ENCODE results near the gene GFI1.
"Not testable (repeated sequence)": the region's sequence is repeated elsewhere in the genome, so short reads cannot be mapped to it uniquely, and the experiment has no call there.

The GFI1 gene

DNA sequence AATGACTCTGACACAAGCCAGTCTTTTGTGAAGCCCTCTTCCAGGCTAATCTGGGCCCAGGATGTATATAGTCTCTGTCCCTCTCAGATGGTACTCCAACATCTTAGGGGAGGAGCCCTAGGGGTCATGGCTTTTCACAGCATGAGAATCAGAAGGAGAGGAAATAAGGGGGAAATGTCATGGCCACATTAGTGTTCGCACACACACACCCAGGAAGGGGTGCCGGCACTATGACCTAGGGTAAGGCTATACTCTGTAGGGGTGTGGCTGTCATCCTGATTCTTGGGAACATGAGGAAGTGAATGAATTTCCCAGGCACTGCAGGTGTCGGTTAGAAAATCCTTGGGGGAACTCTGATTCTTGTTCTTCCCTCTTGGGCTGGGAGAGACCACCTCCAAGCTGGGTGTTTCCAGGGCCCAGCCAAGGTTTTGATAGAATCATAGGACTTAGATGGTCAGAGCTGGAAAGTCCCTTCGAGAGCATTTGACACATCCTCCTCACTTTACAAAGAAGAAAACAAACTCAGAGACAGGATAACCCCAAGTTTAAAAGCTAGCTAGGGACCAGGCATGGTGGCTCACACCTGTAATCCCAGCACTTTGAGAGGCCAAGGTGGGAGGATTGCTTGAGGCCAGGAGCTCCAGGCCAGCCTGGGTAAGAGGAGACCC is 22.0 kb downstream of the GFI1 start:
- no peak for DNase-seq (ENCODE audit: low spot score)

DNA sequence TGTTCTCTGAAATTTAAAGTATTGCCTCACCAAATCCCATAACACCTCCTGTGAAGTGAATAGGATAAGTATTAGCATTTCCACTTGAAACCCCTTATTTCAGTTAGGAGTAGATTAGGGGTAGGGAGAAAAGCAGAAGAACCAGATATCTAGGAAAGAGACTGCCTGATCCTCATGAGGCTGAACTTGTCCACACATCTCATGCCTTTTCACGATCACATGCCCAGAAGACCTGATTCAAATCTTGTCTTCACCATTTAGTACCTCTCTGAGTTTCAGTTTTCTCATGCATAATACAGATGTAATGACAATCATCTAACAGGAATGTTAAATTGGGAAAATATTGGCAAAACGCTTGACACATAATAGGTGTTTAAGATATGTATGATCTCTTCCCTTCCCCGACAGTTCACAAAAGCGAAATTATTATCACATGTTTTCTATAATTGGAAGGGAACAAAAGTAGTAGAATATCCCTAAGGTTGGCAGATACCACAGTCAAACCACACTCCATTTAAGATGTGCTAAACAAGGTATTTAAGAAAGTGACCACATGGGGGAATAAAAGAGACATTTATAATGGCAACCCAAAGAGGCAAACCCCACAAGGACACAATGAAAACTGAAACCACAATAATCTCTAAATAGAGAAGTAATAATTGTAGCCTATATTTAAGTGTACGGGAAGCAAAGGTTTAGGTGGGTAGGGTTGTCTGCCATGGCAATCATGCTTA is 25.2 kb downstream of the GFI1 start:
- DNase-seq (ENCODE audit: low spot score), result no peak

DNA sequence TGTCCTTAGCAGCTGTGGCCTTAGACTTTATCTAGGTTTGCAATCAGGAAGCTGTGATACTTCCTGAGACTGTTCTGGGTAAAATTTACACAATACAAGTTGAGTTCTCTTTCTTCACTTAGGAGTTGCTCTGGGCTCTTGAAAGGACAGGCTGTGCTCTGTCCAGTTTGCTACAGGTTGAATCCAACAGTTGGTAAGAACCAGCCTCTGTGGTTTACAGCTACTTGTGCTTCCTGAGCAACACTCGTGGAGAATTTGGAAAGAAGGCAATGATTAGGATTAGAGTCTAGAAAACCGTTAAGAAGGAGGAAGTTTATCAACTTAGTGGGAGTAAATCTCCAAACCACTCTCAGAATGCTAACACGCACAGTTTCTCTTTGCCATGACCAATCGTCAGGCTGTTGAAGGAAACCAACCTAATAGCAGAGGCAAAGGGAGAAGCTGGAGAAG is 26.8 kb downstream of the GFI1 start:
- no peak for DNase-seq (ENCODE audit: low spot score)

DNA sequence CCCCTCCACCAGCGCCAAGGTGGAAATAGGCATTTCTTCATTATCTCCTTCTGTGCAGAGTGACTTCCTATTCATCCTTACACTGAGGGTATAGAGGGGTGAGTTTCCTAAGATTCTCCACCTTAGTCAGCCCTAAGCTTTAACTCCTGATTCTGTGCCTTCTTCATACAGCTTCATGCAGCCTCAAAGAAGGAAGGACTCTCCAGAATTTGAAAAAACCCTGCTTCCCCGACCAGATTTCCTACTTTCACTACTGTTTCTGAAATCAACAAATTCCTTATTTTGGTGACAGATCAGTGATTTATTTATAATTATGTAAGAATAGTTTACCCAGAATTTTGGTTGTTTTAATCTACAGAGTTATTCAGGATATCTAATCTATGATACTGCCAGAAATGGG is 28.6 kb downstream of the GFI1 start:
- no peak for DNase-seq (ENCODE audit: low spot score)

DNA sequence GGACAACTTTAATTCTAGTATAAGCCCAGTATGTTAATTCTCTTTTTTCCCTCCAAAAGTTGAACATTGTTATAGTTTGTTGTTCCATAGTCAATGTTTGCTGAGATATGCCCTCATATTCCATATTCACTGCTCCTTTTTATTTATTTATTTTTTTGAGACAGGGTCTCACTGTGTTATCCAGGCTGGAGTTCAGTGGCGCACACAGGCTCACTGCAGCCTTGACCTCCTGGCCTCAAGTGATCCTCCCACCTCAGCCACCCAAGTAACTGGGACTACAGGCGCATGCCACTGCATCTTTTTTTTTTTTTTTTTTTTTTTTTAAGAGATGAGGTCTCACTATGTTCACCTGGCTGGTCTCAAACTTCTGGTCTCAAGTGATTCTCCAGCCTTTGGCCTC is 38.7 kb downstream of the GFI1 start:
- no peak for DNase-seq (ENCODE audit: low spot score)

DNA sequence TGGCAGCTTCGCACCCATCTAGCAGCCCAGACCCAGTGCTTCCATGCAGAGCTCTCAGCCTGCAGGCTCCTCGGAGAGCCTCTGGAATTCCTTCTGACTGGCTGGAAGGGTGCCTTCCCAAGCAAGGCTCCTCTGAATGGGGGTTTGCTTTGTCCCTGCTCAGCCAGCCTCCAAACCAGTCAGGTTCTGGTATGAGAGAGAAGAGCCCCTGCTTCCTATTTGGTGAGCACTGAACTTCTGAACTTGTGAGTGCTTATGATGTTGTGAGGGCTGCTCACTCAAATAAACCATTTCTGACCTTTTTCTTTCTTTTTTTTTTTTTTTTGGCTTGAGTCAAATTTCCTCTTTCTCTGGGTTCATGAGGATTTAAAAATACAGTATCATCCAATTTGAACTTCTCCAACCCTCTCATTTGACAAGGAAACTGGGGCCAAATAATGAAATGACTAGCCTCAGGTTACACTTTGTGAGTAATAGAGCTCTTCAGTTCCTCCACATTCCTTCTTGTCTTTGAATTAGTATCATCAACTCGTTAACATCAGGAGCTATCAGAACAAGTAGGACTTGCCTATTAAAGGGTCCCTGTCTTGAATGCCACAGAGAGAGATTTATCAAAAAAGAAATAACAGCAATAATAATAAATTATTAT is 39.6 kb downstream of the GFI1 start:
- no peak for DNase-seq (ENCODE audit: low spot score)

DNA sequence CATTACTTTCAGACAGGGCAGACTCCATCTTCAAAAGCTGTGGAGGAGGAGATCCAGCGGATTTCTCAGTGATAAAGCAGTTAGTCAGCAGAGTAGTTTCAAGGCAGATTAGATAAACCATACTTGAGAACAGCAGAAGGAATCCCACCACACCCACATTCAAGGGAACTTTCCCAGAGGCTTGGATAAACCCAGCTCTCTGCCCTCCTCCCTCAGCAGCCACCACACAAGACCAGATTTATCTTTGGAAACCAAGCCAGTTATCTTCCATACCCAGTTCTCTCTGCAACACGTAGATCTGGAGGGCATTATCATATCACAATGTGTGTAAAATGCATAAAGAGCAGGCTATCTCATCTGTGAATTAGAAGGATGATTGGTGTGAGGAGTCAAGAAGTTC is 40.2 kb downstream of the GFI1 start:
- peak; percentile 29 for DNase-seq (ENCODE audit: low spot score)

DNA sequence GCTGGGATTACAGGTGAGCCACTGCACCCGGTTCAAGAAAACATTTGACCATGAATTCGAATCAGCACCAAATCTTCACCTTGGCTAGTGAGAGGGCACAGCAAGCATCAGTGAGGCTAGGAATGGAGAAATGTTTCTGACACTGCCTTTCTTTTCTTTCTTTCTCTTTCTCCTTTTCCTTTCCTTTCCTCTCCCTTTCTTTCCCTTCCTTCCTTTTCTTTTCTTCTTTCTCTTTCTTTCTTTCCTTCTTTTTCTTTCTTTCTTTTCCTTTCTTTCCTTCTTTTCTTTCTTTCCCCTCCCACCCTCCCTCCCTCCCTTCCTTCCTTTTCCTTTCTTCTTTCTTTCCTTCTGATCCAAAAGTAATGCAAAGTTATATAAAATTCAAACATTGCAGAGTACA is 40.9 kb downstream of the GFI1 start:
- DNase-seq (ENCODE audit: low spot score), result no peak

DNA sequence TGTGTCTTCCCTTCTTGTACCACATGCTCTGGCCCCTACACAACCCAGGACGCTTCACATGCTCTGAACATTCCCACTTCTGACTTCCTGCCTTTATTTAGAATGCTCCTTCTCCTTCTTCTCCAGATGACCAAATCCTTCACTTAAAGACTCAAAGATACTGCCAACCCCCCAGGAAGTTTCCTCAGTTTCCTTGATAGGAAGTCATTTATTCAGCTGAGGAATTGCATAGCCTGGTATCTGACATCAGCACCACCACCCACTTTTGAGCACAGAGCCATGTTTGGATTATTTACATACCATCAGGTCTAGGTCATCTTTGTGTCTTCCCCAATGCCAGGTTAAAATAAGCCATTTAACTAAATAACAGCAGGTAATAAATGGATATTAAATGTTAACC is 42.4 kb downstream of the GFI1 start:
- peak; percentile 45 for DNase-seq (ENCODE audit: low spot score)

DNA sequence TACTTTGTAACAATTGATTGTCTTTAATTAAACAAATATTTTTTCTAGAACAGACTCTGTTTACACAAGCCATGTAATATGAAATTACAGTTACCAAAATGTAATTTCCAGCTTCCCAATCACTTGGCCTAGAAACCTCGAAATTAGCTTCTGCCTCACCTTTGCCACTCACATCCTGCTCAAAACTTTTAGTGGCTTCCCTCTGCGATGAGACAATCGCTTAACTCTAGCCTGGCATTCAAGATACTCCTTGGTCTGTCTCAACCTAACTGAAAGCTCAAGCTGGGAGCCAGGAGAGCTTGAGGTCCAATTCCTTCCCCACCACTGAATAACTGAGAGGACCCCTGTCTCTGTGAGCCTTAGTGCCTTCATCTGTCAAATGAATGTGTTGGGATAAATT is 42.8 kb downstream of the GFI1 start:
- no peak for DNase-seq (ENCODE audit: low spot score)

DNA sequence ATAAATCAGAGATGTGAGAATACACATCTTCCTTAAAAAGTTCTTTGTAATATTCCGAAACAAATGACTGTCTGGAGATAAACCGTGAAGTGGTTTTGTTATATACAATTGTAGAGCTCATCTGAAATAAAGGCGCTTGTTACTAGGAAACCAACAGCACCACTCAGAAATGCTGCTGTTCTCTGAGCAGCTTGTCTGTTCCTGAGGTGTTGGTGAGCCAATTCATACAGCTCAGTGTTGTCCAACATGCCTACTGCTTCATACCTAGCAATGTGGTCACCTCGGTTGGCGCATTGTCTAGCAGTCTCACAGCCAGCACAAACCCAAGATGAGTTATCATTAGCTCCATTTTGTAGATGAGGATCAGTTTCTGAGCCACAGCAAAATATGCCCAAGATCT is 44.4 kb downstream of the GFI1 start:
- DNase-seq (ENCODE audit: low spot score), result no peak

DNA sequence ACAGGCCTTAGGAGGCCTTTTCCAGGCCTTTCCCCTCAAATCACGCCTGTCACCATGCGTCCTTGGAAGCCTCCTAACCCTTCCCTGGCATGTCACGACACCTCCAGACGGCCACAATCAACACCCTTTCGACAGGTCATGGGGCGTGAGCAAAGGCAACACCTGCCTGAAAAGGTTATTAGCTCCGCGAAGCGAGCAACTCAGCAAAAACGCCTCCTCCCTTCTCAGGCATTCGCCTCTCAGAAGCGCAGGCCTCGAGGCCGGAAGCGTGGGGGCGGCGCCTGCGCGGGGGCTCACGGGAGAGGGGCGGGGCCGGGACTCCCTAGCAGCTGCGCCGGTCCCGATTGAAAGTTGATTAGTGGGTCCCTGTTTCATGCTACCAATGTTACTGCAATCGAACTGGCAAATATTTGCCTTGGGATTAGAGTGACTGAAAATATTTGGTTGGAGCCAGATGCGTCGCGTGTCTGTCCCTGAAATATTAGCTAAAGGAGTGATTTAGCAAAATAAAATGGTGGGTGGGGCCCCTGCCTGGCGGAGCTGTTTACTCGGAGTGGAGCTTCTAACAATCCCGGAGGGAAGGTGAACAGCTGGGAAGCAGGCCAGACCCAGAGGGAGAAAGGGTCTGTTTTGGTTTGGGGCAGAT is 44.9 kb downstream of the GFI1 start:
- DNase-seq (ENCODE audit: low spot score), result no peak

DNA sequence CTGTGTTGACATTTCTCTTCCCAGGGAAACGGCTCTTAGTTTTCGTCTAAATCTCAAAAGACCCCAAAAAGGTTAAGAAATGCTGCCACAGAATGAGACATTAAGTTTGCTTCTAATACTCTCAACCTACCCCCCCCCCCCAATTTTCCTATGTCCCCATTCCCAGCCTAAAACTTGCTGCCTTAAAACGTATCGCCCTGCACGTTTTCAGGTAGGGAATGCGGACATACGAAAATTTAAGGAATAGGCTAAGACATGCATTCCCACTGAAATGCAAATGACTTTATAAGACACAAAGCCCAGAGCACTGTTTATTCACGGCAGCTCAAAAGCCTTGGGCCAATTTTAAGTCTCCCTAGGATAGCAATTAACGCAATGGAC is 45.4 kb downstream of the GFI1 start:
- DNase-seq (ENCODE audit: low spot score), result no peak

DNA sequence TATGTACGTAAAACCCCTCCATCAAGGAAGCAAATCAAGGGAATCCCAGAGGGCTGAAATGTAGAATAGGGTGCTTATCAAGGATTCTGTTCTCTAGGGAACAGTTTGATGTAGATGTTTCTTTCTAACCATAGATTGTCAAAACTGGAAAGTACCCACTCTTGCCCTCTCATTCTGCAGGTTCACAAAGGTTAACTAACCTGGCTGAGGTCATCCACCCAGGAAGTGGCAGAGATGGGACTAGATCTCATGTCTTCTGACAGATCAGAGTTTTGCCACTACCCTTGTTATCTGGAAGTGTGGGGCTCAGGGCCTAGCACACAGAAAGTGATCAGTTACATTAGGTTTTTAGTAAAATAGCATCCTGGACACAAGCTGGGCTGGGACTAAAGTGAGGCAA is 47.4 kb downstream of the GFI1 start:
- DNase-seq (ENCODE audit: low spot score), result no peak

DNA sequence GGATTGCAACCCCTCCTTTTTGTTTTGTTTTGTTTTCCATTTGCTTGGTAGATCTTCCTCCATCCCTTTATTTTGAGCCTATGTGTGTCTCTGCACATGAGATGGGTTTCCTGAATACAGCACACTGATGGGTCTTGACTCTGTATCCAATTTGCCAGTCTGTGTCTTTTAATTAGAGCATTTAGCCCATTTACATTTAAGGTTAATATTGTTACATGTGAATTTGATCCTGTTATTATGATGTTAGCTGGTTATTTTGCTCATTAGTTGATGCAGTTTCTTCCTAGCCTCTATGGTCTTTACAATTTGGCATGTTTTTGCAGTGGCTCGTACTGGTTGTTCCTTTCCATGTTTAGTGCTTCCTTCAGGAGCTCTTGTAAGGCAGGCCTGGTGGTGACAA is 52.2 kb downstream of the GFI1 start:
- DNase-seq (ENCODE audit: low spot score), result not testable (repeated sequence)

DNA sequence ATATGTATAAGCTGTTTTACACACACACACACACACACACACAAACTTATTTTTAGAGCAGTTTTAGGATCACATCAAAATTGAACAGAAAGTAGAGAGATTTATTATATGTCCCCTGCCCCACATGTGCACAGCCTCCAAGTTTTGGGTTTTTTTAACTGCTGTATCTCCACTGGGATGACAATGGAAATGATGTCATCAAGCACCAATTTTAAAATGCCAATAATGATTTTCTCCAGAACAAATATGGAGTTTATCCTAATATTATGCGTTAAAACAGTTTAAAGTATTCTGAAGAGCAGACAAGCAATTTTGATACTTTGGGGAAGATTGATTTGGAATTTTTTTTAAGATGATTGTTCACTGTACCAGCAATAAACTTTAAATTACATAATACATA is 56.7 kb downstream of the GFI1 start:
- no peak for DNase-seq (ENCODE audit: low spot score)

DNA sequence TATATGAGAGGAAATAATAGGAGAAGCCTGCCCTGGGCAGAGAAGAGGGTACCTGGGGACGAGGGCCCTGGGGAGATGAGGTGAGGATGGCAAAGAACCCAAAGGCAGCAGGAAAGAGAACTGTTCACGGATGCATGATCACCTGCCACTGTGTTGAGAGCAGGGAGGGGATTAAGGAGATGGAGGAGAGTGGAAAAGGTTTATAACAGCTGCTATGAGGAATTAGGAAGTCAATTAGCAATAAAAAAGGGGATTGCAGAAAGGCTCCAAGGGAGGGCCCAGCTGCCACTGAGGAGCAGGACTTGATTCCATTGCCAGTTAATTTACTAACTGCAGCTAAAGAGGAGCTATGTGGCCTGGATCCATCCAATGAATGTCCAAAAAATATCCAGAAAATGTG is 61.1 kb downstream of the GFI1 start:
- no peak for DNase-seq (ENCODE audit: low spot score)
